GM21360 (cell line): ENCODE data around the gene RGCC.
A peak's percentile ranks its signal among the peaks of the same experiment; 100 is the strongest.
"Not testable (repeated sequence)": the region's sequence is repeated elsewhere in the genome, so short reads cannot be mapped to it uniquely, and the experiment has no call there.

Experiments
- ATAC-seq: cut with Tn5 transposase; IDR thresholded peaks from one replicate; pipeline ENCODE4 v1.9.1; 2021; ENCODE audit warnings: mild to moderate bottlenecking, moderate library complexity; ENCODE audit not compliant: unreplicated experiment

Gene RGCC

DNA sequence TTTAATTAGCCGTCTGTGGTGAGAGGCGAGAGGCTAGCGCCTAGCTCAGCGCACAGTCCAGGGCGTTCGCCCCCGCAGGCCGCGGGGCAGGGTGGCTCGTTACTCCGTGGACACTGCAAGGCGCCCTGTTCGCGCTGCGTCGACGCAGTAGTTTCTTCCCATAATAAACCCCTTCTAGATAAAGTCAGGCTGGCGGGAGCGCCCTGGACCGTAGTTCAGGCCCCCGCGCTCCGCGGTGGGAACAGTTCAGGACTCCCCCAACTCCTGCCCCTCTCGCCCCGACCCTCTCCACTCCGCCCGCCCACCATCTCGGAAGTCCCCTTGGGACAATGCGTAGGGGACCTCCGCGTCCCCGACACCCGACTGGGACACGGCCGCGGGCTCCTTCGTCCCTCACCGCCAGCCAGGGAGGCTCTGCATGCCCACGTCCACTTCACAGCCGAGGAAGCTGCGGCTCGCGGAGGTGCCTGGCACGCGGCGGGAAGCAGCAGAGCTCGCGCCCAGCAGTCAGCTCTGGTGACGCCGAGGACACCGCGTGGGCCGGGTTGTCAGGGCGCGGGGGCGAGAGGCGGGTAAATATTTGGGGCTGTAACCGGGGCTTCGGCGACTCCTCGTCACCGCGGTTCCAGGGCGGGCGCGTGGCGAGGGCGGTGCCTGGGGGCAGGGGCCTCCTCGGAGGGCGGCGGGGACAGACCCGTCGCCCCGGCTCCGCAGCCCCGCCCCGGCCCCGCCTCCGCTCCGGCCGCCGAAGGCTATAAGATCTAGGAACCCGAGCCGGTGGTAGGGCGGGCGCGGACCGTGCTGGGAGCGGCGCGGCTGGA is at the start of gene RGCC:
Gene RGCC (plus strand): TSS at position 783 of the 821 bp plus-strand sequence. CDS start 158 bp downstream, outside the sequence.
- ATAC-seq = peak; percentile 71

GRCh38 chr13:41408121-41408520 is 49.2 kb upstream of the RGCC start:
- no peak for ATAC-seq

GRCh38 chr13:41408746-41409145 is 48.6 kb upstream of the RGCC start:
- ATAC-seq = no peak

- ATAC-seq = no peak
These were observed 47.7 kb upstream of the RGCC start for GRCh38 chr13:41409611-41410010.

- no peak for ATAC-seq
These were observed 46.3 kb upstream of the RGCC start for GRCh38 chr13:41411060-41411459.

GRCh38 chr13:41411522-41411921 is 45.8 kb upstream of the RGCC start:
- no peak for ATAC-seq

DNA sequence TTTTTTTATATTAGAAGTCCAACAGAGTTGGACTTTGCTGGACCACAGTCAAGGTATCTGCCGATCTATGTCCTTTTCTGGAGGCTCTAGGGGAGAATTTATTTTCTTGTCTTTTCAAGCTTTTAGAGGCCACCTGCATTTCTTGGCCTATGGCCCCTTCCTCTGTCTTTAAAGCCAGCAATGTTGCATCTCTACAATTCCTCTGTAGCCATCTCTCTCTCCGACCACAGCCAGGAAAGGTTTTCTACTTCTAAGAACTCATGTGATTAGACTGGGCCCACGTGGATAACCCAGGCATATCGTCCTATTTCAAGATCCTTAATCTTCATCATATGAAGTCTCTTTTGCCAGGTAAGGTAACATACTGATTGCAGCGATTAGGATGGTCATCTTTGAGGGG is 43.5 kb upstream of the RGCC start:
- ATAC-seq = no peak

DNA sequence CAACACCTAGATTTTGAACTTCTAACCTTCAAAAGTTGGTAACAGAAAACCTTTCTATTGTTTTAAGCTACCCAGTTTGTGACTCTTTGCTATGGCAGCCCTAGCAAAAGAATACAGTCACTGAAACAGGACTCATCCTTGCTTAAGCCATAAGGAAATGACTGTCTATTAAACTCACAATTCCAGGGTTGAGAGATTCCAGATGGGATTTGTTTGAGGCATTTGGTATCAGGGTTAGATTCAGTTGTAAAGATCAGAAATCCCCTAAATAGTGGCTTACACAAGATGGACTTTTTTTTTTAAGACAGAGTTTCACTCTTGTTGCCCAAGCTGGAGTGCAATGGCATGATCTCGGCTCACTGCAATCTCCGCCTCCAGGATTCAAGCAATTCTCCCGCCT is 41.1 kb upstream of the RGCC start:
- ATAC-seq = no peak

GRCh38 chr13:41418027-41418426 is 39.3 kb upstream of the RGCC start:
- no peak for ATAC-seq

DNA sequence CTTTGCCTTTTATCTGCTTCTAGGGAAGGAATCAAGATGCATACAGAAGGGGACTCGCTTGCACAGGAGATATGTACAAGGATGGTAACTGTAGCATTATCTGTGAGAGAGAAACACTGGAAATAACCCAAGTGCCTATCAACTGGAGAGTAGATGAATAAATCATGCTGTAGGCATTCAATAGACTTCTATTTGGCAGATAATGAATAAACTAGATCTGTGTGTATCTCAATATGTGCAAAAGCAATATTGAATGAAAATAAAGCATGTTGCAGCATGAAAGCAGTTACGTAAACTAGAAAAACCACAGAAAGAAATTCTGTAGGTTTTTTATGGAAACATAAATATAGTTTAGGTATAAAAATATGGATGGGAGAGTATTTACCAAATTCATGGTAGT is 38.6 kb upstream of the RGCC start:
- no peak for ATAC-seq

- no peak for ATAC-seq
These were observed 38.1 kb upstream of the RGCC start for GRCh38 chr13:41419206-41419605.

- ATAC-seq = no peak
These were observed 37.2 kb upstream of the RGCC start for GRCh38 chr13:41420146-41420545.

- not testable (repeated sequence) for ATAC-seq
These were observed 36.0 kb upstream of the RGCC start for GRCh38 chr13:41421330-41421729.

GRCh38 chr13:41421983-41422382 is 35.4 kb upstream of the RGCC start:
- ATAC-seq = not testable (repeated sequence)

DNA sequence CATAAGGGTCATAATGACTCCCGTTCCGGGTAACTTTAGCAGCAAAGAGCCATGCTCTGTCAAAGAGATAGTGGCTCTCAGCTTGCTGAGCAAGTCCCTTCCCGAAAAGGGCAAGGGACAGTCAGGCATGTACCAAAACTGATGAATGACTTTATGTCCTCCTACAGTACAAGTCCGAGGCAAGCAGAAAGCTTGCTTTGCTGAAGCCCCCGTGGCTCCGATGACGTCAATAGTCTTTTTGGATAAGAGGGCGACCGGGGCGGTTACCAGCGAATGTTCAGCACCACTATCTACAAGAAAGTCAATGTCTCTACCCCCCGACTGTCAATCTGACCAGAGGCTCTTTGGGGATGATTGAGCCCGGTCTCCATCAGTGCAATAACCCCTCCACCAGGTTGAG is 34.1 kb upstream of the RGCC start:
- ATAC-seq = not testable (repeated sequence)

DNA sequence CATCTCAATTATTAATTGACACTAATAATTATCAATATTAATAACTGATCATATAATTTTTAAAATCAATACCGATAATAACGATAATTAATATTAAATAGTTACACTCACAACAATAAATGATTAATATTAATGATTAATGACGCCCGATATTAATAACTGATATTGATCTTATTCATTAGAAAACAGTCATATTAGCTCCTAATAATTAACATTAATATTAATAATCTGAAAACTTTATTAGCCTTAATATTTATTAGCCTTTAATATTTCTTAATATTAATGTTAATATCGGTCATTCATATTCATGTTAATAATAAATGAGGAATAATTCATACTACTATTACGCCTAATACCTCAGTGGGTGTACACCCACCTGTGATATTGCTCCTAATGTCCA is 32.7 kb upstream of the RGCC start:
- ATAC-seq = not testable (repeated sequence)

DNA sequence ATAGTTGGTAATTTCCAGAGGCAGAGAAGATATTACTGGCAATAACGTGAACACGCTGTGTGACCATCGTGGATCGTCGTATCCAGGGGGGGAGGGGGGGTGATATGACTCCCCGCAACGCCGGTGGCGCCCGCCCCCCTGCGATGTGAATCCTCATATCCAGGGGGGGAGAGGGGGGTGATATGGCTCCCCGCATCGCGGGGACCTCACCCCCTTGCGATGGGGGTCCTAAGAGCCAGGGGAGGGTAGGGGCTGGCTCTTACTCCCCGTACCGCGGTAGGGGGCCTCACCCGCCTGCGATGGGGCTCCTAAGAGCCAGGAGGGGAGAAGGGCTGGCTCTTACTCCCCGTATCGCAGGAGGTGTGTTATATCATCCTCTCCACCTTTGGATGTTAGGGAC is 31.3 kb upstream of the RGCC start:
- no peak for ATAC-seq

- no peak for ATAC-seq
These were observed 29.7 kb upstream of the RGCC start for GRCh38 chr13:41427666-41428065.

- no peak for ATAC-seq
These were observed 29.2 kb upstream of the RGCC start for GRCh38 chr13:41428155-41428554.

DNA sequence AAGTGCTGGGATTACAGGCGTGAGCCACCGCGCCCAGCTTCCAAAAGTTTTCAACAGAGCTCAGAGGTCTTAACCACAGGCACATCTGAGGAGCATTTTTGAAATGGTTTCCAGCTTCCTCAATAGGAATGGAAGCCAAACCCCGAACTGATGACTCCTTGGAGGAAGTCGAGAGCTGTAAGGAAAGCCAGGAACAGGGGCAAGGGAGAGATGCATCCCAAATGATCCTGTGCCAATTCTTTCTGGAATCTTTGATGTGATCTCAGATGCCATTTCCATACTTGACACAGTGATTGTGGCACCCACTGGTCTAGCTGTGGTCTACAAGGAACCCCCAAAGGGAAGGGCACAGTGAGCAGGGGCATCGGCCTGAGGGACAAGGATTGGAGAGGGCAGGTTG is 23.3 kb upstream of the RGCC start:
- not testable (repeated sequence) for ATAC-seq

DNA sequence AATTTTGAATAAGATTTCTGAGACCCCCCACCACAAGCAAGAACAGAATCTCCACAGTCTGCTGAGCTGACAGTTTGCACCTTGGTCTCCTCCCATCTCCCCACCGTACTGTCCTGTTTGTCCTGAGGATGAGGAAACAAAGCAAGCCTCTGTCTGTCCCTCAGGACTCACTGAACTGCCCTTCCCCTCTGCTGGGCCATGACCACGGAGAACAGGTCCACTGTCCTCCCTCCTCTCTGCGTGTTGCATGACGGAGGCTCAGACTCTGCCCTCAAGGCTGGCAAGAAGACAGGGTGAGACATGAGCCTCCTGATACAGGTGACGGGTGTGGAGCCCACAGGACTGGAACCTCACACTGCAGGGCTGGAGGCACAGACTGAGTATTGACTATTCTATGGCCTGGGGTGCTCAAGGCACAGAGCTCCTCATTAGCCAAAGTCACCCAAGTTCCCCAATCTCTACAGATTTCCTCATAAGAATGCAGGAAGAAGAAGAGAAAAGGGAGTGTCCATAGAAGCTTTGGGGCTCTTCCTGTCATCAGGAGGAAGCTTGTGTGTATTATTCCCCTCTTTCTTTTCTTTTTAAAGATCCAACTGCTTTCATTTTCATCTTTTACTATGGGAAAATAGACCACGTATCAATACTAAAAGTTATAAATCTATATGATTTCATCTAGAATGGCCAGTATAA is 22.4 kb upstream of the RGCC start:
- ATAC-seq = no peak

GRCh38 chr13:41443969-41444368 is 13.4 kb upstream of the RGCC start:
- no peak for ATAC-seq
